Heart right ventricle (tissue), 16 donors: ENCODE results near the gene HBA2. TPM values are rescaled to one million over a fixed set of nuclear protein-coding genes. Genes with fewer than 3 reads are reported as not detected.

Experiments used
- ATAC-seq, 8 donors: fragments of 200-7000 bp; cut with Tn5 transposase; one replicate each; pipeline ENCODE4 v1.9.1; 2020; ENCODE audit warnings: mild to moderate bottlenecking in 8 of 8, moderate library complexity in 8 of 8, moderate number of reproducible peaks in 1 of 8
- DNase-seq, 2 donors: peaks; one replicate each; pipeline ENCODE4 v3.0.0-alpha.2; 2020
- H3K27ac ChIP-seq, 10 donors: fragments of 200-600 bp; sonication (generic) in 2 of 10; one replicate each; pipeline versions ENCODE4 v1.5.0 to v1.8.0; 2020 to 2022; ENCODE audit warnings: mild to moderate bottlenecking in 3 of 10
- H3K27me3 ChIP-seq, 7 donors: fragments of 200-600 bp; one replicate each; pipeline ENCODE4 v1.8.0; 2021 to 2022; ENCODE audit warnings: mild to moderate bottlenecking in 2 of 7
- H3K36me3 ChIP-seq, 9 donors: fragments of 200-600 bp; sonication (generic) in 1 of 9; one replicate each; pipeline versions ENCODE4 v1.5.0 to v1.8.0; 2020 to 2022; ENCODE audit warnings: mild to moderate bottlenecking in 2 of 9
- H3K4me1 ChIP-seq, 9 donors: fragments of 200-600 bp; sonication (generic) in 1 of 9; one replicate each; pipeline versions ENCODE4 v1.5.0 to v1.8.0; 2020 to 2022; ENCODE audit warnings: mild to moderate bottlenecking in 4 of 9
- H3K4me3 ChIP-seq, 10 donors: fragments of 200-600 bp; sonication (generic) in 2 of 10; one replicate each; pipeline versions ENCODE4 v1.5.0 to v1.8.0; 2020 to 2022; ENCODE audit warnings: mild to moderate bottlenecking in 7 of 10, moderate library complexity in 2 of 10
- H3K9me3 ChIP-seq, 11 donors: fragments of 200-600 bp in 10 of 11; sonication (generic) in 2 of 11; one replicate each; pipeline versions ENCODE4 v1.5.0 to v1.8.0; 2013 to 2022; ENCODE audit warnings: mild to moderate bottlenecking in 2 of 11, control low read depth in 1 of 11, moderate library complexity in 1 of 11
- CTCF ChIP-seq, 9 donors: fragments of 200-600 bp; sonication (generic) in 2 of 9; IDR thresholded peaks; one replicate each; pipeline versions ENCODE4 v1.5.0 to v1.8.0; 2021 to 2022; ENCODE audit warnings: antibody characterized with exemption in 9 of 9, mild to moderate bottlenecking in 5 of 9, moderate library complexity in 1 of 9
- WGBS, 2 donors: extraction: QIAGEN DNeasy Blood & Tissue Kit; methylation state at CpG; one replicate each; pipeline ENCODE4 v1.1.7; 2013; ENCODE audit warnings: inconsistent platforms in 1 of 2; 5-methylcytosine and 5-hydroxymethylcytosine counted together
- intact Hi-C, 10 donors: fragments of 100-400 bp; cut with DNase I; formaldehyde crosslinking; loops; one replicate each; pipeline versions ENCODE4 v1.11.1 to v1.14.2; 2022
- polyA plus RNA-seq, 2 donors: library from polyadenylated mRNA; stranded (reverse); fragments of 200-250 nt; gene quantifications; one replicate each; pipeline ENCODE4 v1.2.3, GENCODE V29; 2013
- total RNA-seq, 10 donors: library from RNA; stranded (reverse); fragmentation: NEBNext Ultra II Directional in 3 of 10; extraction: Animal tissue kit (Norgen Biotek cat#: 25700) in 3 of 10; gene quantifications; one replicate each; pipeline versions ENCODE4 v1.2.1 to v1.2.4, GENCODE V29; 2021 to 2023
- donor health status: Arrhythmogenic right ventricular cardiomyopathy.
- donor health status: ischemic (EF 13 %, LVEDD 7.1; RV severe dilation, severe dysfunction).
- donor health status: healthy with polysubstance abuse.
- donor health status: DM: no; HTN: yes; CAD: no.
- donor health status: DM: no; HTN: no; CAD: no.
- donor health status: ischemic (EF 25% LVEDD 6.9; RV normal size, moderate dysfunction).
- donor health status: ischemic (EF 25% LVEDD 5.7; RV mildly dilated, moderate dysfunction).
- donor health status: healthy.
- donor health status: DM: yes; HTN: yes; CAD: no.
- donor health status: Ischemic cardiomyopathy.
- donor health status: ischemic (EF 35%, LVEDD 5.7; RV mildly dilated, moderate dysfunction).
- donor health status: nonischemic (EF 11% LVEDD 7.7; RV severe dilation, severe dysfunction).
- donor health status: DM: yes; HTN: yes; CAD: no.
- donor health status: PGD.
- donor health status: ischemic (EF 29% LVEDD 5.4; RV normal size, mild dysfunction).
- donor health status: nonischemic (EF 23%, LVEDD 6.1; RV moderate dilation, normal function).

HBA2 gene
- total and polyA plus RNA-seq, 12 donors, result 2.9 to 1,146 (median 98.0) TPM

GRCh38 chr16:142405-142967 is 30.2 kb upstream of the HBA2 start:
- H3K27me3 ChIP-seq, result peaks cover 0 to 30% (median 10%) of the 10 kb centered on the region in 7 donors
- H3K36me3 ChIP-seq, result no peaks in the 10 kb centered on the region
- intact Hi-C loops, result no loop called here
- no peak overlapping the region for H3K4me3 ChIP-seq
- WGBS, 2 donors, result 71 to 78% methylated on average over 12 of the region's 12 CpGs
- H3K4me1 ChIP-seq, result peaks cover 0 to 13% (median 4%) of the 10 kb centered on the region in 9 donors
- no peak for TF ChIP-seq CTCF (IDR thresholded peaks at IDR 0.05)
- DNase-seq (no peak), ATAC-seq (no peak)
- H3K27ac ChIP-seq, result no peak overlapping the region
- no peaks in the 10 kb centered on the region for H3K9me3 ChIP-seq

GRCh38 chr16:143047-143446 is 29.6 kb upstream of the HBA2 start:
- Histone ChIP-seq H3K4me1 (peaks cover 0 to 8% (median 0%) of the 10 kb centered on the region in 9 donors), H3K27me3 (peaks cover 0 to 30% (median 10%) of the 10 kb centered on the region in 7 donors), H3K36me3 (no peaks in the 10 kb centered on the region), H3K27ac (no peak overlapping the region), H3K9me3 (no peaks in the 10 kb centered on the region), H3K4me3 (no peak overlapping the region)
- ATAC-seq, result no peak
- no peak for DNase-seq
- intact Hi-C loops, result no loop called here
- TF ChIP-seq CTCF (IDR thresholded peaks at IDR 0.05), result no peak
- WGBS, 2 donors, result 77% methylated on average over 6 of the region's 6 CpGs

GRCh38 chr16:143456-143855 is 29.2 kb upstream of the HBA2 start:
- DNase-seq, result no peak
- intact Hi-C loops, result no loop called here
- Histone ChIP-seq H3K36me3 (no peaks in the 10 kb centered on the region), H3K27ac (no peak overlapping the region), H3K4me1 (peaks cover 0 to 8% (median 0%) of the 10 kb centered on the region in 9 donors), H3K4me3 (no peak overlapping the region), H3K27me3 (peaks cover 0 to 30% (median 10%) of the 10 kb centered on the region in 7 donors), H3K9me3 (no peaks in the 10 kb centered on the region)
- TF ChIP-seq CTCF (IDR thresholded peaks at IDR 0.05), result no peak
- no peak for ATAC-seq
- 56 to 61% methylated on average over 6 of the region's 6 CpGs for WGBS, 2 donors

GRCh38 chr16:144797-145252 is 27.9 kb upstream of the HBA2 start:
- intact Hi-C loops, result no loop called here
- Histone ChIP-seq H3K27me3 (peaks cover 0 to 30% (median 15%) of the 10 kb centered on the region in 7 donors), H3K4me1 (no peaks in the 10 kb centered on the region), H3K9me3 (no peaks in the 10 kb centered on the region), H3K36me3 (no peaks in the 10 kb centered on the region), H3K4me3 (no peak overlapping the region), H3K27ac (no peak overlapping the region)
- ATAC-seq, result no peak
- DNase-seq, result no peak
- 68 to 74% methylated on average over 14 of the region's 14 CpGs for WGBS, 2 donors
- TF ChIP-seq CTCF (IDR thresholded peaks at IDR 0.05), result no peak
